HG03103 (cell line): ENCODE results near the gene MAML1.

ENCODE experiments used
- ATAC-seq: cut with Tn5 transposase; IDR thresholded peaks from one replicate; pipeline ENCODE4 v1.9.1; 2021; ENCODE audit warnings: low read depth; ENCODE audit not compliant: unreplicated experiment

The MAML1 gene

DNA sequence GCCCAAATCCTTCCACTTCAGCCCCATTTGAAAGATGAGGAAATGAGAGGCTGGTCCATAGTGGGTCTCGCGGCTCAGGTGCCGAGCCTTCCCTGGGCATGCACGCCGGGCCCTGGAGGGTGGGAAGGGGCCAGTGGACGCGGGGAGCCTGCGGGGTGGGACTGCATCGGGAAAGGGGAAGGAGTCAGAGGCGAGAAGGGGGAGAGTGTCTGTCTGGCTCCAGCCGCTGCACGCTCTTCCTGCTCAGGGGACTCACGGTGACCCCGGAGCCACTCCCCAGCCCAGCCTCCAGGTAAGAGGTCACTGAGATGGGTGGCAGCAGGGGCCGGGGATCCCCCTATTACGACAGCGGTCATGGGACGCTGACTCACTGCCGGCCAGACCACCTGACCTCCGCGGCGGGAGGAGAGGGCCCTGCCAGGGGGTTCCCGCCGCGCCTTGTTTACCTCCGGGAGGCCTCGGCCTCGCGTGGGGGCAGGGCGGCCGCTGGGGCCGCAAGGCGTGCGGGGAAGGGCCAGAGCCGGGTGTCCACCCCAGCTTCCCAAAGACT, 86.2 kb downstream of the MAML1 start:
- peak; percentile 55 for ATAC-seq

DNA sequence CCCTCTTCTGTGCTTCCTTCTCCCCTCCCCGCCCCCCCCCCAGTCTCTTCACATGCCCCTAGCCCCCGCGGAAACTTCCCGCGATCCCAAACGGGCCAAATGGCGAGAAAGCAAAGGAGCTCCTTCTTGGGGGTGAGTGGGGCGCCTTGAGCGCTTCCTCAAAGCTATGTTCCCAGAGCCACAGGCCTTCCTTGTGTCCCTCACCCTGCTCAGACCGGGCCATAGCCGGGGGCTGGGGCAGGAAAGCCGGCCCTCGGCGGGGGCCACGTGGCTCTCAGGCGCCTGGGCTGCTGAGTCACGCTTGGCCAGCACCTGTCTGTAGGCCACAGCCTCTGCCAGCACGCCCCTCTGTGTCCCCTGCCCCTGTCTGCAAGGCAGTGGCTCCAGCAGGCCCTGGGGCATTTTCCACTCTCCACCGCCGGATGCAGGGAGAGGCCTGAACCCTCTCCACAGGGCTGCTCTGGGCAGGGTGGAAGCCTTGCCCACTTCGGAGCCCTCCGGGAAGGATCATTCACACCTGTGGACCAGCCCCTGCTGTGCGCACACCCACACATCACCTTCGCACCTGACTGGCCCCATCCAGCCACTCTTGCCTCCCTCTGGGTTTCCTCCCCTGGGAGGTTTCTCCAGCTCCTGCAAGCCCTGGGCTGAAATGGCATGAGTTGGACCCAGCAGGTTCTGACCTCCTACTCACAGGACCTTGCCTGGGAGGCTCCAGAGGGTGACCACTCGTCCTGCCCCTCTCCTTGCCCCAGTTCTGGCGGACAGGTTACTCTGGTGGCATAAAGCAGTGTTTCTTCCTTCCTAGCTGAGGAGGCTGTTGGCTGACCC, 86.9 kb downstream of the MAML1 start:
- ATAC-seq = no peak

DNA sequence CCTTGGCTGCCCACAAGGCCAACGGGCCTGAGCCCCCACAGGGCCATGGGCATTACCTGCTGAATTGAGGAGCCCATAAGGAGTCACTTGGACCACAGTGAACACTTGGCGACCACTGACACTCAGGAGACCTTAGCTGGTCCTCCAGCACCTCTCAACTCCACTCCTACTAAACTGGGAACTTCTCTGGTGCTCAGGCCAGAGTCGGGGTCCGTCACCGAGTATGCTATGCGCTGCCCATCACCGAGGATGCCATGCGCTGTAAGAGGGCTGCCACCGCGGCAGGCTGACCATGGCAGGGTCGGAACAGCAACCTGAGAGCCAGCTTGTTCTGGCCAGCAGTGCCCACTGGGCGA, 87.5 kb downstream of the MAML1 start:
- no peak for ATAC-seq

DNA sequence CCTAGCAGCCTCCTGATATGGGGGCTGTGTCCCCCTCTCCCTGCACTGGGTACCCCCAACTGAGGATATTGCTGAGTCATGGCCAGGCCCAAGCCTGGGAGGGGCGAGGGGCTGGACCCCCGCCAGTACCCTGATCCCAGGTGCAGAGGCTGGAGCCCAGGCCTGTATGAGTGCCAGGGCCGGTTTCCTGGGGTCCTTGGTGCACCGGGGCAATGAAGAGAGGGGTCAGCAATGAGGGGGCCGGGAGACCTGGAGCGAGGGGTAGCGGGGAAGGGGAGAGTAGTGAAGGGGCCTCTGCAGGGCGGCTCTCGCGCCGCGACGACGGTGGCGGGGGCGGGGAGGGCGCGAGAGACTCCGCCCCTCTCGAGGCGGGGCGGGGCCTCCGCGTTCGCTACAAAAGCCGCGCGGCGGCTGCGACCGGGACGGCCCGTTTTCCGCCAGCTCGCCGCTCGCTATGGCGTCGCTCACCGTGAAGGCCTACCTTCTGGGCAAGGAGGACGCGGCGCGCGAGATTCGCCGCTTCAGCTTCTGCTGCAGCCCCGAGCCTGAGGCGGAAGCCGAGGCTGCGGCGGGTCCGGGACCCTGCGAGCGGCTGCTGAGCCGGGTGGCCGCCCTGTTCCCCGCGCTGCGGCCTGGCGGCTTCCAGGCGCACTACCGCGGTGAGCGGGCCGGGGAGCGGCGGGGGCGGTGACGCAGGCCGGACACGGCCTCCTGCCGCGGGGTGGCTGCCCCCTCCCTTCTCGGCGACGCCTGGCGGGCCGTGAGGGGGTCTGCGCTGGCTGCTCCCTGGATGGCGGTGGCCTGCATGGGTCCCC, 88.1 kb downstream of the MAML1 start, which contains the start of gene SQSTM1:
SQSTM1 (plus strand) TSS at position 423 of the 815 bp plus-strand sequence; CDS start at position 455, 32 bp downstream.
- ATAC-seq = peak; percentile 37

DNA sequence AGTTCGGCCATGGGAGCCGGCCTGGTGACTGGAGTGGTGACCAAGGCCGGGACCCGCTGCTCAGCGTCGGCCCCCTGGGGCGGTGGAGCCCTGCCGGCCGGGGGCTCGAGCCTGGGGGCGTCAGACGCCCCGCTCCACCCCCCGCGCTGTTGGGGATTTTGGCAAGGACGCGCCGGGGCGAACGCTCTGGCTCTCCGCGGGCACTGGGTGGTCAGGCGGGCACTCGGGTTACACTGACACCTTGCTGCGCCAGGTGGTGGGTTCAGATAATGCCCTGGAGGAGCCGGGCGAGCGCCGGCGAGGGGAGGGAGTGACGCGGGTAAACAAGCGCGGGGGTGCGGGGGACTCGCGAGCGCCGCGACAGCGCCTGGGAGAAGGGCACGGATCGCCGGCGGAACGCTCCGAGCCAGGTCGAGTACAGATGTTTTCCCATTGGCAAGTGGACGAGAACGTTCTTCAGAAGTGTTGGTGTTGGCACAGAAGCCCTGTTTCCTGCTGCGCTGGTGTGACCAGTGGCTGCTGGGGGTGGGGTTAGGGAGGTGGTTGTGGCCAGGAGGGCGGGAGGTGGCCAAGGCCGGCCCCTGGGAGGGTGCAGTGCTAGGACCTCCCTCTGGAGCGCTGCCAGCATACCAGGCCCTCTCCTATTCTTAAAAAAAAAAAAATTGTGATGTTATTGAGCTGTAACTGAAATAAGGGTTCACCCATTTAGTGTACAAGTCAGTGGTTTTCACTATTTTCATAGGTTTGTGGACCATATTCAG, 88.9 kb downstream of the MAML1 start:
- peak; percentile 38 for ATAC-seq

DNA sequence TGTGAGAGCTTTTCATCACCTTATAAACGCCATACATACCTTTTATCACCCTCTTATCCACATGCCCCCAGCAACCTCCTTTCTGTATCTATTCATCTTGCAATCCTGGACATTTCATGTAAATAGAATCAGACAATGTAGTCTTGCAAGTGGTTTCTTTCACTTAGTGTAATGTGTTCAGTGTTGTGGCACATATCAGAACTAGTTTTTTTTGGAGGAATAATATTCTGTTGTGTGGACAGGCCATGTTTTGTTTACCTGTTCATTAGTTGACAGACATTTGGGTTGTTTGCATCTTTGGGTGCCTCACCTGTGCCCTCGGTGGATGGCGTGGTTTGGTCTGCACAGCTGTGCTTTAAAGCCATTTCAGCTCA, 89.4 kb downstream of the MAML1 start:
- no peak for ATAC-seq

DNA sequence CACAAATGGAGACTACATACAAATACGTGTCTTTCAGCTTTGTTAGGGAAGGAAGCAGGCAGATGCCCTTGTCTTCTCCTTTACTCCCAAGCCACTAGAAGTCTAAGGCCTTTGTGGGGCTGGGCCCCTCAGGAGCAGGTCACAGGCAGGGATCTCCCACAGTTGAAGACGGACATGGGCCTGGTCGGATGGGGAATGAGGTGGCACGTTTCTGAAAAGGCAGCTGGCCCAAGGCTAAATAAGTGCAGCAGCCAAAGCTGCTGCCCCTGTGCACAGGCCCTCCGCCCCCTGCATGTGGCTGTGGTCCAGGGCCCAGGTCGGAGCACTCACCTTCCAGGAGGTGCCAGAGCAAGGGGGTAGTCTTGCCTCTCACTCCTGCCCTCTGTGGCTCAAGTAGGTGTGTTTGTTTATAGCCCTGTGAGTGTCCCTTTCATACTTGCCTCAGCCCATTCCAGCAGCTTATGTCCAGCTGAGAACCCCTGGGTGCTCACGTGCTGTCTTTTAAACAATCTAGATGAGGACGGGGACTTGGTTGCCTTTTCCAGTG, 89.9 kb downstream of the MAML1 start:
- no peak for ATAC-seq

DNA sequence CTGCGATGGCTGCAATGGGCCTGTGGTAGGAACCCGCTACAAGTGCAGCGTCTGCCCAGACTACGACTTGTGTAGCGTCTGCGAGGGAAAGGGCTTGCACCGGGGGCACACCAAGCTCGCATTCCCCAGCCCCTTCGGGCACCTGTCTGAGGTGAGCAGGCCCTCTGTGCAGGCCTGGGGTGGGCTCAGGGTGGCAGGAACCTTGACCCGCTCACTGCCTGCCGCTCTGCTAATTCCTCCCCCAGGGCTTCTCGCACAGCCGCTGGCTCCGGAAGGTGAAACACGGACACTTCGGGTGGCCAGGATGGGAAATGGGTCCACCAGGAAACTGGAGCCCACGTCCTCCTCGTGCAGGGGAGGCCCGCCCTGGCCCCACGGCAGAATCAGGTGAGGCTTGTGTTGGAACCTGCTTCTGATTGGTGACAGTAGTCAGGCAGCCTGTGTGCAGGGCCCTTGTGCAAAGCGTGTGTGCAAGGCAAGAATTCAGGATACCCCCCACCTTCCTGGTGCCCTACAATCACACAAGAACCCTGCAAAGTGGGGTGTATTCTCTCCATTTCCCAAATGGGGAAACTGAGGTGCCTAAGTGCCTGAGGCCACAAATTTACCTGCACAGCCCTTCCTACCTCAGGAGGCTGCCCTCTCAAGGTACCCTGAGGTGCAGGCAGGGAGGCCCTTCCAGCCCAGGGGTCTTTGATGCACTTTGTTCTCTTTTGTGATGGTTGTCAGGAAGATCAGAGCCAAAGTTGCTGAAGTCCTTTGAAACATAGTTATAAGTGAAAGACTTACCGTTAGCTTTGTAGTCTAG, 91.5 kb downstream of the MAML1 start:
- ATAC-seq = no peak

DNA sequence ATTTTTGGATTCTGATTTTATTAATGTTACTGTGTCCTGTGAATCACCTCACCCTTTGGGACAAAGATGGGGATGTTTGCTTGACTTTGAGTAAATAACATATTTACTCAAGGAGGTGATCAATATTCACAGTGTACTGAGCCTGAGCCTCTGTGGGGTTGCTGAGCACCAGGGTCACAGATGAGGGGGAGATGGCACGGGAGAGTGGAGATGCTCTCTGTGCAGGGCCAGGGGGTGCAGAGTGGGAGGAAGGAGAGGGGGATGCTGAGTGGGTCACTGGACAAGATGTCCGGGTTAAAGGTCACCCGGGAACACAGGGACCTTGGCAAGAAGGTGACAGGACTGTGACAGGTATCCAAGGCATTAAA, 92.1 kb downstream of the MAML1 start:
- ATAC-seq = no peak

DNA sequence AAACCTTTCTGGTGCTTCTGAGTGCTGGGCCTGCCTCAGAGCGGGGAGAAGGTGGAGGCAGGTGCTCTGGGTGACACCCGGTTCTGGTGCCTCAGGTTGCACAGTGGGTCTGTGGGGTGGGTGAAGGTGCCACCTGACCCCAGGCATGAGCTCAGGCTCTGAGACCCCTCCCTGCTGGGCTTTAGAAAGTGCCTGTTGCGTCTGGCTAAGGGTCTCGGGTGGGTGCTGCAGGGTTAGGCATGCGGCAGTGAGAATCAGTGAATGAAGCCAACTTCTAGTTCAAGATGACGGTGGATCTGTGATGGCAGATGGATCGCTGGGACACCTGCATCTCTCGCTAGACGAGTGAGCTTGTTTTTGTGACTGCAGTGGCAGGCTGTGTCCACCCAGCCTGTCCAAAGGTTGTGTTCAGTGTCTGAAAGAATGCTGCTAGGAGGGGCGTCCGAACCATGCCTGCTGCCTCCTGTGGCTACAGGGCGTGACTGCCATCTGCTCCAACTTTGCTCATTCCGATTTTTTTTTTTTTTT, 93.1 kb downstream of the MAML1 start:
- ATAC-seq = no peak
